HepG2 (cell line): Measurements from ENCODE around the gene NRG3. TPM values are rescaled to one million over a fixed set of nuclear protein-coding genes. Genes with fewer than 3 reads are reported as not detected.

Experiments used
- ATAC-seq: fragments of 200-7000 bp; cut with Tn5 transposase; 3 replicates; pipeline ENCODE4 v1.9.1; 2020; ENCODE audit warnings: mild to moderate bottlenecking, moderate library complexity
- BruUV-seq: library from RNA; stranded (reverse); fragments of 400-500 nt; replicated peaks from 2 replicates; lab custom pipeline; 2021; lab: Mats Ljungman, UMichigan
- CTCF ChIA-PET: fragments of 300-600 bp; formaldehyde crosslinking; extraction: SDS; loops from one replicate; lab custom pipeline; 2021; ENCODE audit warnings: low total read pairs, inconsistent platforms, low intra/inter-chr PET ratio; lab: Yijun Ruan, JAX
- POLR2A ChIA-PET: fragments of 350-600 bp; sonication (Branson Sonifier 250); formaldehyde crosslinking; loops from one replicate; lab custom pipeline; 2020; ENCODE audit warnings: antibody characterized with exemption, inconsistent platforms; lab: Yijun Ruan, JAX
- DNase-seq: peaks from one replicate; pipeline ENCODE4 v3.0.0-alpha.2; 2015; ENCODE audit warnings: low spot score
- FAIRE-seq: peaks from 3 replicates; lab custom pipeline; 2011; peaks lifted over from hg19 to GRCh38; lab: Jason Lieb, UNC
- H2AFZ ChIP-seq: one replicate; pipeline ENCODE4 v1.6.1; 2011; ENCODE audit warnings: low read length, inconsistent platforms
- H3K27ac ChIP-seq: fragments of 300-600 bp; 3 replicates; pipeline ENCODE4 v1.8.0; 2011; ENCODE audit warnings: mixed run types, mild to moderate bottlenecking, mixed read lengths, low read length, inconsistent platforms; ENCODE audit not compliant: insufficient read depth; ENCODE audit errors: extremely low read length
- H3K27me3 ChIP-seq, 2 experiments: fragments of 200-600 bp in 1 of 2; 2 replicates in 1 of 2; 3 replicates in 1 of 2; pipeline versions ENCODE4 v1.6.0 to v1.8.0; 2011; ENCODE audit warnings: low read length in 2 of 2, mild to moderate bottlenecking in 2 of 2, moderate library complexity in 2 of 2, inconsistent platforms in 1 of 2; ENCODE audit not compliant: insufficient read depth in 2 of 2, control insufficient read depth in 1 of 2
- H3K36me3 ChIP-seq, 2 experiments: fragments of 200-600 bp in 1 of 2; replicated peaks in 1 of 2; 2 replicates in 1 of 2; 3 replicates in 1 of 2; pipeline versions ENCODE4 v1.5.1 to v1.8.0; 2011; ENCODE audit warnings: low read length in 2 of 2, inconsistent platforms in 1 of 2; ENCODE audit not compliant: insufficient read depth in 2 of 2, control insufficient read depth in 1 of 2
- H3K4me1 ChIP-seq: 2 replicates; pipeline ENCODE4 v1.5.1; 2012; ENCODE audit warnings: low read length, inconsistent platforms; ENCODE audit not compliant: insufficient read depth
- H3K4me2 ChIP-seq: 2 replicates; pipeline ENCODE4 v1.6.0; 2011; ENCODE audit warnings: low read depth, low read length, inconsistent platforms
- H3K4me3 ChIP-seq, 3 experiments: fragments of 200-600 bp in 1 of 3; sonication (generic), shearing (Covaris generic) in 1 of 3; replicated peaks in 1 of 3; 2 replicates each; pipeline ENCODE4 v1.5.1; 2011 to 2016; ENCODE audit warnings: low read length in 3 of 3, inconsistent platforms in 2 of 3, low read depth in 2 of 3, mild to moderate bottlenecking in 2 of 3, control low read depth in 1 of 3, mixed read lengths in 1 of 3; ENCODE audit not compliant: insufficient read depth in 1 of 3
- H3K79me2 ChIP-seq: one replicate; pipeline ENCODE4 v1.6.1; 2011; ENCODE audit warnings: low read length, inconsistent platforms; ENCODE audit not compliant: insufficient read depth
- H3K9ac ChIP-seq: 2 replicates; pipeline ENCODE4 v1.6.0; 2011; ENCODE audit warnings: mild to moderate bottlenecking, low read depth, low read length, inconsistent platforms; ENCODE audit not compliant: insufficient read depth
- H3K9me3 ChIP-seq: 2 replicates; pipeline ENCODE4 v1.5.1; 2012; ENCODE audit warnings: mild to moderate bottlenecking, low read length
- H4K20me1 ChIP-seq: 2 replicates; pipeline ENCODE4 v1.6.0; 2011; ENCODE audit warnings: inconsistent platforms, mild to moderate bottlenecking, low read length, moderate library complexity; ENCODE audit not compliant: insufficient read depth
- ARID2 ChIP-seq: sonication (generic); formaldehyde crosslinking; IDR thresholded peaks from 2 replicates; pipeline ENCODE4 v1.8.1; 2022; ENCODE audit warnings: mild to moderate bottlenecking, missing genetic modification reagents, borderline replicate concordance
- CTCF ChIP-seq: sonication (generic); formaldehyde crosslinking; IDR thresholded peaks from 2 replicates; pipeline ENCODE4 v1.5.0; 2020; ENCODE audit warnings: mild to moderate bottlenecking, missing genetic modification reagents, moderate library complexity
- E2F1 ChIP-seq: sonication (generic); formaldehyde crosslinking; IDR thresholded peaks from 2 replicates; pipeline ENCODE4 v1.5.0; 2020; ENCODE audit warnings: missing genetic modification reagents
- FIP1L1 ChIP-seq: fragments of 200-400 bp; formaldehyde crosslinking; IDR thresholded peaks from 2 replicates; pipeline ENCODE4 v1.6.1; 2018; ENCODE audit warnings: low read depth, mild to moderate bottlenecking, low read length, moderate library complexity, borderline replicate concordance; ENCODE audit not compliant: insufficient read depth
- GATA4 ChIP-seq: sonication (generic); IDR thresholded peaks from 2 replicates; pipeline ENCODE4 v1.6.1; 2016; ENCODE audit warnings: antibody characterized with exemption, low read depth, borderline replicate concordance
- GPN1 ChIP-seq: sonication (generic); formaldehyde crosslinking; IDR thresholded peaks from 2 replicates; pipeline ENCODE4 v1.5.1; 2020; ENCODE audit warnings: missing genetic modification reagents, borderline replicate concordance
- KLF9 ChIP-seq: IDR thresholded peaks from 2 replicates; pipeline ENCODE4 v1.6.1; 2016; ENCODE audit warnings: low read depth
- LCORL ChIP-seq, 2 experiments: fragments of 450-650 bp in 1 of 2; sonication (generic) in 1 of 2; formaldehyde crosslinking in 1 of 2; IDR thresholded peaks; 2 replicates each; pipeline versions ENCODE4 v1.5.0 to v1.6.1; 2017 to 2020; ENCODE audit warnings: antibody characterized with exemption in 1 of 2, missing genetic modification reagents in 1 of 2
- STAG1 ChIP-seq: sonication (generic); formaldehyde crosslinking; IDR thresholded peaks from 2 replicates; pipeline ENCODE4 v1.4.0; 2020; ENCODE audit warnings: missing genetic modification reagents
- ZBTB20 ChIP-seq: sonication (generic); formaldehyde crosslinking; IDR thresholded peaks from 2 replicates; pipeline ENCODE4 v1.8.1; 2023; ENCODE audit warnings: missing genetic modification reagents, low read depth, mild to moderate bottlenecking, borderline replicate concordance
- ZBTB34 ChIP-seq: sonication (generic); formaldehyde crosslinking; IDR thresholded peaks from 2 replicates; pipeline ENCODE4 v1.8.0; 2022; ENCODE audit warnings: mild to moderate bottlenecking, missing genetic modification reagents
- ZFP90 ChIP-seq: sonication (generic); formaldehyde crosslinking; IDR thresholded peaks from 2 replicates; pipeline ENCODE4 v1.8.0; 2022; ENCODE audit warnings: missing genetic modification reagents, mild to moderate bottlenecking, inconsistent platforms, borderline replicate concordance
- ZNF180 ChIP-seq: sonication (generic); formaldehyde crosslinking; IDR thresholded peaks from 2 replicates; pipeline ENCODE4 v1.4.0; 2020; ENCODE audit warnings: low read depth, missing genetic modification reagents, borderline replicate concordance
- WGBS: methylation state at CpG from one replicate; pipeline ENCODE4 v1.1.6; 2017; ENCODE audit warnings: low lambda C conversion rate; 5-methylcytosine and 5-hydroxymethylcytosine counted together
- in situ Hi-C: cut with HindIII; loops from 2 replicates; pipeline ENCODE4 v1.10.0; 2017; ENCODE audit warnings: low pct_unique_long_range_greater_than_20kb; ENCODE audit not compliant: extremely low pct_ligation_motif_present
- intact Hi-C: fragments of 100-400 bp; cut with micrococcal nuclease; formaldehyde crosslinking; loops from one replicate; pipeline ENCODE4 v1.10.0; 2022; ENCODE audit not compliant: unreplicated experiment
- polyA plus RNA-seq, 8 experiments: library from polyadenylated mRNA; depleted of rRNA in 3 of 8; stranded (reverse) in 7 of 8; unstranded in 1 of 8; fragments of >200 nt; fragmentation: Illumina TruSeq in 4 of 8; extraction: Trizol in 4 of 8; gene quantifications; 2 replicates each; pipeline versions ENCODE4 v1.2.1 to v1.2.3, GENCODE V29; 2011 to 2016; ENCODE audit warnings: low read depth in 4 of 8, missing spikeins in 1 of 8, mixed read lengths in 1 of 8; ENCODE audit not compliant: insufficient read depth in 1 of 8
- total RNA-seq, 5 experiments: library from RNA; depleted of rRNA; stranded (reverse); fragments of >200 nt; fragmentation: Illumina TruSeq; extraction: Trizol; gene quantifications; 2 replicates each; pipeline ENCODE4 v1.2.3, GENCODE V29; 2016; ENCODE audit warnings: low read depth in 1 of 5
- TF ChIP-seq, protein P1 (sequence below): sonication (generic); formaldehyde crosslinking; IDR thresholded peaks from 2 replicates; pipeline ENCODE4 v1.9.0; 2021; ENCODE audit warnings: missing genetic modification reagents, mild to moderate bottlenecking, borderline replicate concordance

Gene NRG3
- total and polyA plus RNA-seq, 2 of the 13 experiments (the other 11 are each of a cell fraction or from before 2014, with no cell fraction given): not detected

DNA sequence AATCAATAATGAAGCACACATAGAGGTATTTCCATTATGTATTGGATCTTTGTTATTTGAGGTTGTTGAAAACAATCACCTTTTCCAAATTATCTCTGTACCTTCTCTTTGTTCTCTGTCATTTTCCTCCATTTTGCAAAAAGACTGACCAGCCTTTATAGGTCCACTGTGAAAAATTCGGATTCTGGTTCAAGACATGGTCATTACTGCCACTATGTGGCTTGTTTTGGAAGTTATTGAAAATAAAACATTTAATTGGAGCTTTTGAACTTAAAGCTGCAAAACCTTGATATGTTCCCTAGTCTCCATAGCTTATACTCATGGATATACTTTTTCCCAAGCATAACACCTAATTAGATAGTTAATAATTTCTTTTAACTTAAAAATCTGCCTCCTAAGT is 1094.4 kb downstream of the NRG3 start:
- H3K9me3 ChIP-seq: 0 out of 2 replicates have a peak, but pooled peaks cover 5% of the 10 kb centered on the region
- no peak overlapping the region for H3K4me2 ChIP-seq
- in situ Hi-C loops: no loop called here
- H3K79me2 ChIP-seq: no peaks in the 10 kb centered on the region
- ATAC-seq: no peak
- 0% methylated on average over 1 of the region's 1 CpG for WGBS
- H3K27ac ChIP-seq: no peak overlapping the region
- no peak overlapping the region for H2AFZ ChIP-seq
- FAIRE-seq: no peak
- H3K4me1 ChIP-seq: no peaks in the 10 kb centered on the region
- TF ChIP-seq LCORL (IDR thresholded peaks at IDR 0.05) (no peak), LCORL (CRISPR knock-in tag; IDR thresholded peaks at IDR 0.05) (no peak), KLF9 (CRISPR knock-in tag) (no peak), ZNF180 (no peak), ZBTB20 (no peak), E2F1 (CRISPR knock-in tag) (no peak), GPN1 (CRISPR knock-in tag) (no peak), ZBTB34 (CRISPR knock-in tag) (no peak), ZFP90 (CRISPR knock-in tag) (no peak), CTCF (0 out of 2 replicates have a peak, but pooled peaks have one; percentile 21), ARID2 (CRISPR knock-in tag) (no peak), FIP1L1 (no peak), GATA4 (no peak), STAG1 (peak; percentile 46; the same call in 1 of the 2 replicates)
- TF ChIP-seq, protein P1, sequence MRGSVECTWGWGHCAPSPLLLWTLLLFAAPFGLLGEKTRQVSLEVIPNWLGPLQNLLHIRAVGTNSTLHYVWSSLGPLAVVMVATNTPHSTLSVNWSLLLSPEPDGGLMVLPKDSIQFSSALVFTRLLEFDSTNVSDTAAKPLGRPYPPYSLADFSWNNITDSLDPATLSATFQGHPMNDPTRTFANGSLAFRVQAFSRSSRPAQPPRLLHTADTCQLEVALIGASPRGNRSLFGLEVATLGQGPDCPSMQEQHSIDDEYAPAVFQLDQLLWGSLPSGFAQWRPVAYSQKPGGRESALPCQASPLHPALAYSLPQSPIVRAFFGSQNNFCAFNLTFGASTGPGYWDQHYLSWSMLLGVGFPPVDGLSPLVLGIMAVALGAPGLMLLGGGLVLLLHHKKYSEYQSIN (CRISPR knock-in tag): no peak
- TF ChIP-seq, all 625 proteins: peak for 2
- CTCF ChIA-PET: no interaction called here
- intact Hi-C loops: loop anchor here (2.0 kb wide), 1 partner anchor 173 kb away; no protein-coding TSS in a partner anchor
- Histone ChIP-seq H3K27me3 (no peaks in the 10 kb centered on the region), H3K9ac (no peak overlapping the region), H4K20me1 (no peaks in the 10 kb centered on the region), H3K4me3 (no peak overlapping the region), H3K36me3 (no peaks in the 10 kb centered on the region)
- POLR2A ChIA-PET: no interaction called here
- no TSS peak for BruUV-seq
- DNase-seq: no peak
